SH-SY5Y (cell line): ENCODE measurements around the gene HPDL.

Source experiments
- GATA2 ChIP-seq: IDR thresholded peaks from 2 replicates; pipeline ENCODE4 v1.6.1; 2011; ENCODE audit warnings: mild to moderate bottlenecking, low read depth, low read length
- GATA3 ChIP-seq: IDR thresholded peaks from 2 replicates; pipeline ENCODE4 v1.6.1; 2011; ENCODE audit warnings: low read depth, mild to moderate bottlenecking, low read length, moderate library complexity

- TF ChIP-seq GATA2 (no peak), GATA3 (no peak)
These were observed 4.1 kb upstream of the HPDL start for GRCh38 chr1:45322486-45323040.
